Loucy (cell line): ENCODE data around the gene TP63.

ENCODE experiments used
- H2AFZ ChIP-seq: fragments of 200-600 bp; sonication (generic); 2 replicates; pipeline ENCODE4 v1.6.0; 2016; ENCODE audit warnings: antibody characterized with exemption, mild to moderate bottlenecking, low read length, moderate library complexity
- H3F3A ChIP-seq: fragments of 200-600 bp; 2 replicates; pipeline ENCODE4 v1.6.0; 2016; ENCODE audit warnings: antibody characterized with exemption, low read depth, mild to moderate bottlenecking
- H3K27me3 ChIP-seq: fragments of 200-600 bp; sonication (generic); 2 replicates; pipeline ENCODE4 v1.6.1; 2014; ENCODE audit warnings: low read length, mild to moderate bottlenecking; ENCODE audit not compliant: insufficient read depth, poor library complexity, severe bottlenecking
- H3K36me3 ChIP-seq: fragments of 200-600 bp; sonication (generic); 2 replicates; pipeline ENCODE4 v1.6.1; 2016; ENCODE audit warnings: low read length; ENCODE audit not compliant: insufficient read depth
- H3K4me1 ChIP-seq: fragments of 200-600 bp; sonication (generic); 2 replicates; pipeline ENCODE4 v1.5.1; 2014; ENCODE audit warnings: low read length, mild to moderate bottlenecking; ENCODE audit not compliant: insufficient read depth, poor library complexity, severe bottlenecking
- H3K4me2 ChIP-seq: fragments of 200-600 bp; sonication (generic); 2 replicates; pipeline ENCODE4 v1.6.0; 2014; ENCODE audit warnings: antibody characterized with exemption, low read length, low read depth, mild to moderate bottlenecking; ENCODE audit not compliant: poor library complexity, severe bottlenecking
- H3K4me3 ChIP-seq: fragments of 200-600 bp; sonication (generic); 2 replicates; pipeline ENCODE4 v1.5.1; 2014; ENCODE audit warnings: low read length, mild to moderate bottlenecking, mixed read lengths; ENCODE audit not compliant: poor library complexity, severe bottlenecking
- H3K79me2 ChIP-seq: fragments of 200-600 bp; sonication (generic); 2 replicates; pipeline ENCODE4 v1.6.1; 2014; ENCODE audit warnings: low read length; ENCODE audit not compliant: insufficient read depth
- H3K9ac ChIP-seq: fragments of 200-600 bp; sonication (generic); 2 replicates; pipeline ENCODE4 v1.6.0; 2014; ENCODE audit warnings: mild to moderate bottlenecking, low read depth, low read length, moderate library complexity; ENCODE audit not compliant: poor library complexity, severe bottlenecking
- H3K9me2 ChIP-seq: fragments of 200-600 bp; sonication (generic); replicated peaks from 2 replicates; pipeline ENCODE4 v1.6.1; 2016; ENCODE audit warnings: low read depth, low read length, mixed read lengths
- H3K9me3 ChIP-seq: fragments of 200-600 bp; sonication (generic); 2 replicates; pipeline ENCODE4 v1.6.1; 2014; ENCODE audit warnings: mild to moderate bottlenecking, antibody characterized with exemption, low read length, low read depth; ENCODE audit not compliant: insufficient read depth
- H4K20me1 ChIP-seq: fragments of 200-600 bp; sonication (generic); 2 replicates; pipeline ENCODE4 v1.6.0; 2014; ENCODE audit warnings: antibody characterized with exemption, low read length, mild to moderate bottlenecking; ENCODE audit not compliant: insufficient read depth, poor library complexity, severe bottlenecking
- CTCF ChIP-seq: fragments of 200-600 bp; sonication (generic); conservative IDR thresholded peaks from 2 replicates; pipeline ENCODE4 v1.5.1; 2014; ENCODE audit warnings: mild to moderate bottlenecking, antibody characterized with exemption, low read length
- EZH2phosphoT487 ChIP-seq: fragments of 200-600 bp; IDR thresholded peaks from 2 replicates; pipeline ENCODE4 v1.6.1; 2018; ENCODE audit warnings: antibody characterized with exemption, mild to moderate bottlenecking, moderate library complexity, borderline replicate concordance

Gene TP63

GRCh38 chr3:189727898-189728297 is 96.7 kb downstream of the TP63 start:
- Histone ChIP-seq H3K79me2 (no peaks in the 10 kb centered on the region), H3K9ac (no peak overlapping the region), H3K4me3 (no peak overlapping the region), H3K4me1 (no peaks in the 10 kb centered on the region), H3K27me3 (no peaks in the 10 kb centered on the region), H3K9me2 (no peaks in the 10 kb centered on the region), H4K20me1 (no peaks in the 10 kb centered on the region), H3K4me2 (no peak overlapping the region), H2AFZ (no peak overlapping the region), H3K36me3 (no peaks in the 10 kb centered on the region), H3F3A (no peaks in the 10 kb centered on the region), H3K9me3 (no peaks in the 10 kb centered on the region)
- TF ChIP-seq CTCF: no peak
- no peak for TF ChIP-seq EZH2phosphoT487

GRCh38 chr3:189728915-189729314 is 97.7 kb downstream of the TP63 start:
- no peaks in the 10 kb centered on the region for H3F3A ChIP-seq
- TF ChIP-seq EZH2phosphoT487: no peak
- no peak for TF ChIP-seq CTCF
- H3K9ac ChIP-seq: no peak overlapping the region
- H3K27me3 ChIP-seq: no peaks in the 10 kb centered on the region
- no peak overlapping the region for H3K4me2 ChIP-seq
- H2AFZ ChIP-seq: no peak overlapping the region
- no peak overlapping the region for H3K4me3 ChIP-seq
- H3K36me3 ChIP-seq: no peaks in the 10 kb centered on the region
- no peaks in the 10 kb centered on the region for H3K9me2 ChIP-seq
- no peaks in the 10 kb centered on the region for H3K4me1 ChIP-seq
- H3K79me2 ChIP-seq: no peaks in the 10 kb centered on the region
- no peaks in the 10 kb centered on the region for H4K20me1 ChIP-seq
- no peaks in the 10 kb centered on the region for H3K9me3 ChIP-seq

GRCh38 chr3:189734061-189734460 is 102.9 kb downstream of the TP63 start:
- no peak overlapping the region for H3K9ac ChIP-seq
- H2AFZ ChIP-seq: no peak overlapping the region
- H3K9me3 ChIP-seq: no peaks in the 10 kb centered on the region
- H3K27me3 ChIP-seq: no peaks in the 10 kb centered on the region
- H3F3A ChIP-seq: no peaks in the 10 kb centered on the region
- H3K9me2 ChIP-seq: no peaks in the 10 kb centered on the region
- TF ChIP-seq EZH2phosphoT487 (no peak), CTCF (no peak)
- H3K4me2 ChIP-seq: no peak overlapping the region
- no peaks in the 10 kb centered on the region for H3K36me3 ChIP-seq
- no peaks in the 10 kb centered on the region for H4K20me1 ChIP-seq
- no peak overlapping the region for H3K4me3 ChIP-seq
- H3K79me2 ChIP-seq: no peaks in the 10 kb centered on the region
- H3K4me1 ChIP-seq: no peaks in the 10 kb centered on the region
